Measurements from ENCODE around the gene SIL1. TPM values are rescaled to one million over a fixed set of nuclear protein-coding genes. Genes with fewer than 3 reads are reported as not detected.
A peak's percentile ranks its signal among the peaks of the same experiment; 100 is the strongest.

The SIL1 gene
- total RNA-seq, 1 donor: 31.7 TPM

GRCh38 chr5:138909734-138910133 is 288.4 kb downstream of the SIL1 start:
- no peak for TF ChIP-seq CTCF (IDR thresholded peaks at IDR 0.05; ENCODE audit: insufficient read depth, low read length)
- DNase-seq (ENCODE audit: low read depth): no peak
- H3K4me3 ChIP-seq (ENCODE audit: low read depth, low read length): no peak overlapping the region

- DNase-seq (ENCODE audit: low read depth): no peak
- no peak overlapping the region for H3K4me3 ChIP-seq (ENCODE audit: low read depth, low read length)
- no peak for TF ChIP-seq CTCF (IDR thresholded peaks at IDR 0.05; ENCODE audit: insufficient read depth, low read length)
Observed at GRCh38 chr5:138905541-138905940, 292.6 kb downstream of the SIL1 start.

GRCh38 chr5:138903130-138903775 is 294.9 kb downstream of the SIL1 start:
- DNase-seq (ENCODE audit: low read depth): peak; percentile 41
- no peak for TF ChIP-seq CTCF (IDR thresholded peaks at IDR 0.05; ENCODE audit: insufficient read depth, low read length)
- no peak overlapping the region for H3K4me3 ChIP-seq (ENCODE audit: low read depth, low read length)

GRCh38 chr5:138901716-138902115 is 296.5 kb downstream of the SIL1 start:
- no peak overlapping the region for H3K4me3 ChIP-seq (ENCODE audit: low read depth, low read length)
- no peak for DNase-seq (ENCODE audit: low read depth)
- no peak for TF ChIP-seq CTCF (IDR thresholded peaks at IDR 0.05; ENCODE audit: insufficient read depth, low read length)

- DNase-seq (ENCODE audit: low read depth): peak; percentile 19
- no peak overlapping the region for H3K4me3 ChIP-seq (ENCODE audit: low read depth, low read length)
- TF ChIP-seq CTCF (IDR thresholded peaks at IDR 0.05; ENCODE audit: insufficient read depth, low read length): no peak
Observed at GRCh38 chr5:138900281-138900965, 297.7 kb downstream of the SIL1 start.

GRCh38 chr5:138898742-138899141 is 299.4 kb downstream of the SIL1 start:
- no peak for DNase-seq (ENCODE audit: low read depth)
- TF ChIP-seq CTCF (IDR thresholded peaks at IDR 0.05; ENCODE audit: insufficient read depth, low read length): no peak
- no peak overlapping the region for H3K4me3 ChIP-seq (ENCODE audit: low read depth, low read length)

All from fibroblast of the aortic adventitia (primary cell).